Neutrophil (primary cell): ENCODE data around the gene DFFA.

ENCODE experiments used
- H3K27ac ChIP-seq: fragments of 200-600 bp; sonication (generic); 2 replicates; pipeline ENCODE4 v1.5.1; 2016; ENCODE audit warnings: mild to moderate bottlenecking, moderate library complexity
- H3K27me3 ChIP-seq: fragments of 200-600 bp; sonication (generic); 2 replicates; pipeline ENCODE4 v1.6.0; 2016; ENCODE audit warnings: mild to moderate bottlenecking
- H3K36me3 ChIP-seq: fragments of 200-600 bp; sonication (generic); 2 replicates; pipeline ENCODE4 v1.5.1; 2017
- H3K4me1 ChIP-seq, 2 experiments: fragments of 200-600 bp in 1 of 2; sonication (generic) in 1 of 2; 1 replicate in 1 of 2; 2 replicates in 1 of 2; pipeline versions ENCODE4 v1.5.1 to v1.6.1; 2013 to 2016; ENCODE audit warnings: low read depth in 1 of 2, low read length in 1 of 2, mild to moderate bottlenecking in 1 of 2, moderate library complexity in 1 of 2; ENCODE audit not compliant: control insufficient read depth in 1 of 2, insufficient read depth in 1 of 2
- H3K4me3 ChIP-seq, 2 experiments: fragments of 200-600 bp in 1 of 2; sonication (generic) in 1 of 2; 1 replicate in 1 of 2; 2 replicates in 1 of 2; pipeline ENCODE4 v1.5.1; 2013 to 2016; ENCODE audit warnings: low read depth in 1 of 2, low read length in 1 of 2, mild to moderate bottlenecking in 1 of 2, moderate library complexity in 1 of 2
- H3K9me3 ChIP-seq: fragments of 200-600 bp; sonication (generic); 2 replicates; pipeline ENCODE4 v1.5.1; 2016
- CTCF ChIP-seq: fragments of 200-600 bp; sonication (generic); IDR thresholded peaks from 2 replicates; pipeline ENCODE4 v1.5.1; 2016; ENCODE audit warnings: antibody characterized with exemption

The DFFA gene

GRCh38 chr1:10490286-10490970 lies 18.1 kb upstream of the DFFA start:
- no peak for TF ChIP-seq CTCF
- H3K36me3 ChIP-seq = no peaks in the 10 kb centered on the region
- H3K4me3 ChIP-seq = no peak overlapping the region
- no peak overlapping the region for H3K27ac ChIP-seq
- peaks cover 4 to 11% of the 10 kb centered on the region in 2 experiments for H3K4me1 ChIP-seq
- H3K27me3 ChIP-seq = no peaks in the 10 kb centered on the region
- H3K9me3 ChIP-seq = no peaks in the 10 kb centered on the region

GRCh38 chr1:10489291-10490055 lies 17.1 kb upstream of the DFFA start:
- no peak overlapping the region for H3K27ac ChIP-seq
- no peak overlapping the region for H3K4me3 ChIP-seq
- peaks cover 4 to 6% of the 10 kb centered on the region in 2 experiments for H3K4me1 ChIP-seq
- H3K9me3 ChIP-seq = no peaks in the 10 kb centered on the region
- TF ChIP-seq CTCF = no peak
- H3K27me3 ChIP-seq = no peaks in the 10 kb centered on the region
- H3K36me3 ChIP-seq = no peaks in the 10 kb centered on the region

GRCh38 chr1:10484521-10484920 lies 12.2 kb upstream of the DFFA start:
- Histone ChIP-seq H3K36me3 (no peaks in the 10 kb centered on the region), H3K9me3 (no peaks in the 10 kb centered on the region), H3K4me3 (no peak overlapping the region), H3K27ac (no peak overlapping the region), H3K4me1 (peaks cover 8 to 9% of the 10 kb centered on the region in 2 experiments), H3K27me3 (no peaks in the 10 kb centered on the region)
- TF ChIP-seq CTCF = no peak

- Histone ChIP-seq H3K4me3 (no peak overlapping the region), H3K27ac (no peak overlapping the region), H3K4me1 (peaks cover 12 to 13% of the 10 kb centered on the region in 2 experiments), H3K9me3 (no peaks in the 10 kb centered on the region), H3K36me3 (no peaks in the 10 kb centered on the region), H3K27me3 (no peaks in the 10 kb centered on the region)
- TF ChIP-seq CTCF = no peak
Observed at GRCh38 chr1:10480614-10481013, 8.3 kb upstream of the DFFA start.

GRCh38 chr1:10479296-10479695 lies 7.0 kb upstream of the DFFA start:
- Histone ChIP-seq H3K4me3 (no peak overlapping the region), H3K27me3 (no peaks in the 10 kb centered on the region), H3K36me3 (no peaks in the 10 kb centered on the region), H3K4me1 (peaks cover 17 to 20% of the 10 kb centered on the region in 2 experiments), H3K9me3 (no peaks in the 10 kb centered on the region), H3K27ac (no peak overlapping the region)
- TF ChIP-seq CTCF = no peak
